GM23248 (cell line): ENCODE data around the gene PCK2.

ENCODE experiments used
- EZH2 ChIP-seq: fragments of 200-600 bp; sonication (generic); IDR thresholded peaks from 2 replicates; pipeline ENCODE4 v1.6.1; 2018; ENCODE audit warnings: antibody characterized with exemption, mild to moderate bottlenecking; ENCODE audit not compliant: insufficient read depth, poor library complexity, severe bottlenecking
- EZH2phosphoT487 ChIP-seq: fragments of 200-600 bp; sonication (generic); IDR thresholded peaks from 2 replicates; pipeline ENCODE4 v1.6.1; 2018; ENCODE audit warnings: antibody characterized with exemption, moderate library complexity, mild to moderate bottlenecking, low read depth; ENCODE audit not compliant: insufficient read depth

DNA sequence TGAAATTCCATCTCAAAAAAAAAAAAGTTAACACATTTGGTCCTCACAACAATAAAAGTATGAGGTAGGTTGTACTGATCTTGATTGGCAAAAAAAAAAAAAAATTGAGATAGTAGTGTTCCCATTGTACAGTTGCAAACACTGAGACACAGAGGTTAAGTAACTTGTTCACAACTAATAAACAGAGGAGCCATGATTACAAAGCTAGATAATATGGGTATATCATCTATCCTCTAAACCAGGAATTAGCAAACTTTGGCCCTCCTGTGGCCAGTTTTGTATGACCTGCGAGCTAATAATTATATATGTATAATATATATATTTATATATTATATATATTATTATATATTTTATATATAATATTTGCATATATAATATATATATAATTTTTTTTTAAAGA is 39.6 kb downstream of the PCK2 start:
- TF ChIP-seq EZH2 (no peak), EZH2phosphoT487 (no peak)
